Liver (tissue), 9 donors: ENCODE data around the gene FRS2. TPM values are rescaled to one million over a fixed set of nuclear protein-coding genes. Genes with fewer than 3 reads are reported as not detected.

Source experiments
- DNase-seq: peaks from one replicate; pipeline ENCODE4 v3.0.0-alpha.2; 2017; ENCODE audit warnings: low spot score
- H3K27ac ChIP-seq, 2 donors: one replicate each; pipeline ENCODE4 v1.7.0; 2013; ENCODE audit warnings: inconsistent platforms in 2 of 2, low read length in 2 of 2, control low read depth in 1 of 2, low read depth in 1 of 2, mild to moderate bottlenecking in 1 of 2
- H3K27me3 ChIP-seq, 4 donors: one replicate each; pipeline versions ENCODE4 v1.6.1 to v1.7.0; 2013; ENCODE audit warnings: low read length in 3 of 4, inconsistent platforms in 1 of 4, mild to moderate bottlenecking in 1 of 4, moderate library complexity in 1 of 4; ENCODE audit not compliant: control insufficient read depth in 4 of 4, insufficient read depth in 4 of 4
- H3K36me3 ChIP-seq, 4 donors: one replicate each; pipeline versions ENCODE4 v1.6.1 to v1.7.0; 2013; ENCODE audit warnings: low read length in 3 of 4, mild to moderate bottlenecking in 3 of 4, low read depth in 1 of 4, moderate library complexity in 1 of 4; ENCODE audit not compliant: control insufficient read depth in 4 of 4, insufficient read depth in 3 of 4
- H3K4me1 ChIP-seq, 4 donors: one replicate each; pipeline versions ENCODE4 v1.6.1 to v1.7.0; 2013; ENCODE audit warnings: low read length in 3 of 4, mild to moderate bottlenecking in 3 of 4, moderate library complexity in 1 of 4; ENCODE audit not compliant: control insufficient read depth in 4 of 4, insufficient read depth in 4 of 4
- H3K4me3 ChIP-seq, 3 donors: one replicate each; pipeline versions ENCODE4 v1.6.1 to v1.7.0; 2013; ENCODE audit warnings: low read length in 3 of 3, control low read depth in 1 of 3, low read depth in 1 of 3, mild to moderate bottlenecking in 1 of 3
- H3K9ac ChIP-seq, 2 donors: one replicate each; pipeline ENCODE4 v1.7.0; 2013; ENCODE audit warnings: low read length in 2 of 2, mild to moderate bottlenecking in 2 of 2, moderate library complexity in 2 of 2, control low read depth in 1 of 2, low read depth in 1 of 2
- H3K9me3 ChIP-seq, 4 donors: one replicate each; pipeline versions ENCODE4 v1.6.1 to v1.7.0; 2013; ENCODE audit warnings: low read length in 3 of 4; ENCODE audit not compliant: control insufficient read depth in 4 of 4
- EGR1 ChIP-seq, 2 donors: IDR thresholded peaks; 2 replicates each; pipeline ENCODE4 v1.6.1; 2016 to 2018; ENCODE audit warnings: antibody characterized with exemption in 2 of 2, low read depth in 2 of 2
- FOXA1 ChIP-seq: IDR thresholded peaks from 2 replicates; pipeline ENCODE4 v1.6.1; 2016; ENCODE audit warnings: antibody characterized with exemption
- FOXA2 ChIP-seq: IDR thresholded peaks from 2 replicates; pipeline ENCODE4 v1.6.1; 2016; ENCODE audit warnings: antibody characterized with exemption
- GABPA ChIP-seq, 2 donors: IDR thresholded peaks in 1 of 2; conservative IDR thresholded peaks in 1 of 2; 2 replicates each; pipeline ENCODE4 v1.6.1; 2016; ENCODE audit warnings: antibody characterized with exemption in 2 of 2, mild to moderate bottlenecking in 1 of 2, moderate library complexity in 1 of 2
- HNF4A ChIP-seq, 2 donors: conservative IDR thresholded peaks; 2 replicates each; pipeline ENCODE4 v1.6.1; 2016; ENCODE audit warnings: antibody characterized with exemption in 2 of 2, mild to moderate bottlenecking in 2 of 2
- JUND ChIP-seq, 2 donors: IDR thresholded peaks; 2 replicates each; pipeline ENCODE4 v1.6.1; 2016; ENCODE audit warnings: antibody characterized with exemption in 2 of 2
- NR2F2 ChIP-seq: IDR thresholded peaks from 2 replicates; pipeline ENCODE4 v1.6.1; 2016; ENCODE audit warnings: antibody characterized with exemption
- RAD21 ChIP-seq, 2 donors: IDR thresholded peaks; 2 replicates each; pipeline ENCODE4 v1.6.1; 2016; ENCODE audit warnings: antibody characterized with exemption in 2 of 2, mild to moderate bottlenecking in 2 of 2
- REST ChIP-seq: IDR thresholded peaks from 2 replicates; pipeline ENCODE4 v1.6.1; 2016; ENCODE audit warnings: antibody characterized with exemption, mild to moderate bottlenecking
- RXRA ChIP-seq, 2 donors: IDR thresholded peaks; 2 replicates each; pipeline ENCODE4 v1.6.1; 2017 to 2018; ENCODE audit warnings: antibody characterized with exemption in 2 of 2, mild to moderate bottlenecking in 1 of 2
- TAF1 ChIP-seq: conservative IDR thresholded peaks from 2 replicates; pipeline ENCODE4 v1.6.1; 2016; ENCODE audit warnings: antibody characterized with exemption, mild to moderate bottlenecking
- YY1 ChIP-seq: IDR thresholded peaks from 2 replicates; pipeline ENCODE4 v1.6.1; 2016; ENCODE audit warnings: antibody characterized with exemption, mild to moderate bottlenecking
- ZBTB33 ChIP-seq: IDR thresholded peaks from 2 replicates; pipeline ENCODE4 v1.6.1; 2016; ENCODE audit warnings: antibody characterized with exemption
- WGBS: extraction: QIAGEN DNeasy Blood & Tissue Kit; methylation state at CpG from one replicate; pipeline ENCODE4 v1.1.7; 2013; 5-methylcytosine and 5-hydroxymethylcytosine counted together
- polyA plus RNA-seq, 2 donors: library from polyadenylated mRNA; stranded (reverse) in 1 of 2; unstranded in 1 of 2; fragments of 200-250 nt in 1 of 2; fragments of >200 nt in 1 of 2; fragmentation: Nextera tagmentation in 1 of 2; extraction: Ambion mirVana in 1 of 2; gene quantifications; one replicate each; pipeline versions ENCODE4 v1.2.1 to v1.2.3, GENCODE V29; 2013 to 2015
- total RNA-seq, 2 donors: library from RNA; depleted of rRNA; stranded (reverse); fragments of >200 nt; gene quantifications; one replicate each; pipeline ENCODE4 v1.2.3, GENCODE V29; 2014
- donor health status: healthy.
- donor health status: healthy.
- donor health status: healthy.
- donor health status: healthy.
- donor health status: healthy.

Gene FRS2
- total and polyA plus RNA-seq, 4 donors: 7.0 to 24.0 (median 21.9) TPM

- Histone ChIP-seq H3K4me1 (peaks cover 3 to 9% (median 5%) of the 10 kb centered on the region in 4 donors), H3K36me3 (peaks cover 0 to 6% (median 1%) of the 10 kb centered on the region in 4 donors), H3K27ac (no peak overlapping the region), H3K9me3 (no peaks in the 10 kb centered on the region), H3K9ac (no peak overlapping the region), H3K27me3 (no peaks in the 10 kb centered on the region), H3K4me3 (no peak overlapping the region)
- WGBS: 85% methylated on average over 8 of the region's 8 CpGs
- no peak for DNase-seq
- no peak for TF ChIP-seq HNF4A (conservative IDR thresholded peaks at IDR 0.05)
- no peak for TF ChIP-seq JUND (IDR thresholded peaks at IDR 0.05)
- no peak for TF ChIP-seq RAD21 (IDR thresholded peaks at IDR 0.05)
- no peak for TF ChIP-seq TAF1
- no peak for TF ChIP-seq EGR1 (IDR thresholded peaks at IDR 0.05; ENCODE audit: low read depth in 2 of 2)
- TF ChIP-seq RXRA (IDR thresholded peaks at IDR 0.05): no peak
- TF ChIP-seq FOXA1: no peak
- no peak for TF ChIP-seq YY1
- no peak for TF ChIP-seq NR2F2
- TF ChIP-seq ZBTB33: no peak
Observed at GRCh38 chr12:69550569-69551350, 80.6 kb downstream of the FRS2 start.

- H3K9me3 ChIP-seq: no peaks in the 10 kb centered on the region
- no peak for DNase-seq
- peaks cover 0 to 6% (median 1%) of the 10 kb centered on the region in 4 donors for H3K36me3 ChIP-seq
- peaks cover 6 to 26% (median 12%) of the 10 kb centered on the region in 4 donors for H3K4me1 ChIP-seq
- H3K27me3 ChIP-seq: no peaks in the 10 kb centered on the region
- no peak for TF ChIP-seq FOXA2
- TF ChIP-seq TAF1: no peak
- TF ChIP-seq RAD21 (IDR thresholded peaks at IDR 0.05): peak in 1 of 2 donors; percentile 16
- H3K4me3 ChIP-seq: no peak overlapping the region
- WGBS: 57% methylated on average over 2 of the region's 2 CpGs
- H3K9ac ChIP-seq: no peak overlapping the region
- no peak overlapping the region for H3K27ac ChIP-seq
Observed at GRCh38 chr12:69553628-69554248, 83.5 kb downstream of the FRS2 start.

- H3K36me3 ChIP-seq: no peaks in the 10 kb centered on the region
- no peak overlapping the region for H3K27ac ChIP-seq
- WGBS: 95% methylated on average over 6 of the region's 6 CpGs
- no peaks in the 10 kb centered on the region for H3K9me3 ChIP-seq
- no peak for TF ChIP-seq GABPA (IDR thresholded peaks at IDR 0.05 in 1 of 2, conservative IDR thresholded peaks at IDR 0.05 in 1 of 2)
- no peak for TF ChIP-seq REST
- peaks cover 6 to 26% (median 12%) of the 10 kb centered on the region in 4 donors for H3K4me1 ChIP-seq
- H3K27me3 ChIP-seq: no peaks in the 10 kb centered on the region
- no peak overlapping the region for H3K4me3 ChIP-seq
- H3K9ac ChIP-seq: no peak overlapping the region
- DNase-seq: no peak
Observed at GRCh38 chr12:69555461-69555860, 85.3 kb downstream of the FRS2 start.
